BLaER1 (cell line): ENCODE measurements around the gene DEPDC4.

ENCODE experiments used
- H3K27ac ChIP-seq: shearing (Covaris generic); formaldehyde crosslinking; 2 replicates; pipeline ENCODE4 v1.8.1; 2022
- H3K27me3 ChIP-seq: shearing (Covaris generic); formaldehyde crosslinking; 2 replicates; pipeline ENCODE4 v1.8.1; 2022
- H3K36me3 ChIP-seq: shearing (Covaris generic); formaldehyde crosslinking; 2 replicates; pipeline ENCODE4 v1.8.1; 2022
- H3K4me1 ChIP-seq: shearing (Covaris generic); formaldehyde crosslinking; 2 replicates; pipeline ENCODE4 v1.8.1; 2022
- H3K4me2 ChIP-seq: shearing (Covaris generic); formaldehyde crosslinking; 2 replicates; pipeline ENCODE4 v1.8.1; 2022
- H3K4me3 ChIP-seq: shearing (Covaris generic); formaldehyde crosslinking; 2 replicates; pipeline ENCODE4 v1.8.1; 2022
- H3K9ac ChIP-seq: shearing (Covaris generic); formaldehyde crosslinking; 2 replicates; pipeline ENCODE4 v1.8.1; 2022
- H3K9me3 ChIP-seq: shearing (Covaris generic); formaldehyde crosslinking; 2 replicates; pipeline ENCODE4 v1.8.1; 2022
- H4K20me1 ChIP-seq: shearing (Covaris generic); formaldehyde crosslinking; 2 replicates; pipeline ENCODE4 v1.8.1; 2022
- Cebpa-rat ChIP-seq: shearing (Covaris generic); IDR thresholded peaks from 2 replicates; pipeline ENCODE4 v1.8.1; 2022

Gene DEPDC4

GRCh38 chr12:100200463-100201181 lies 66.3 kb downstream of the DEPDC4 start, which contains the start of gene ACTR6:
TSS of gene ACTR6 (plus strand) at chr12:100200815. CDS start at chr12:100200852, 37 bp downstream.
- Histone ChIP-seq H3K9ac (peak within 1 kb of the TSS; percentile 87), H3K4me2 (peak within 1 kb of the TSS; percentile 98), H3K27ac (peak within 1 kb of the TSS; percentile 92), H3K9me3 (no peaks in the 10 kb centered on the region), H3K4me1 (peaks cover 35% of the 10 kb centered on the region), H3K4me3 (peak within 1 kb of the TSS; percentile 88), H4K20me1 (peaks cover 30% of the 10 kb centered on the region), H3K27me3 (no peaks in the 10 kb centered on the region), H3K36me3 (peaks cover 21% of the 10 kb centered on the region)
- no peak for TF ChIP-seq Cebpa-rat

GRCh38 chr12:100199347-100200149 lies 67.3 kb downstream of the DEPDC4 start:
- peaks cover 27% of the 10 kb centered on the region for H4K20me1 ChIP-seq
- peaks cover 35% of the 10 kb centered on the region for H3K4me1 ChIP-seq
- H3K9ac ChIP-seq, result peak overlapping the region; percentile 87
- peak overlapping the region; percentile 92 for H3K27ac ChIP-seq
- H3K36me3 ChIP-seq, result peaks cover 25% of the 10 kb centered on the region
- 0 out of 2 replicates have a peak, but pooled peaks cover 1% of the 10 kb centered on the region for H3K9me3 ChIP-seq
- TF ChIP-seq Cebpa-rat, result no peak
- peak overlapping the region; percentile 88 for H3K4me3 ChIP-seq
- no peaks in the 10 kb centered on the region for H3K27me3 ChIP-seq
- peak overlapping the region; percentile 98 for H3K4me2 ChIP-seq

- Histone ChIP-seq H3K27me3 (no peaks in the 10 kb centered on the region), H3K4me2 (peak overlapping the region; percentile 98), H3K36me3 (peaks cover 27% of the 10 kb centered on the region), H4K20me1 (peaks cover 22% of the 10 kb centered on the region), H3K4me3 (peak overlapping the region; percentile 88), H3K9ac (peak overlapping the region; percentile 87), H3K4me1 (peaks cover 35% of the 10 kb centered on the region), H3K27ac (peak overlapping the region; percentile 92), H3K9me3 (peaks cover 6% of the 10 kb centered on the region; the same call in 1 of the 2 replicates)
- TF ChIP-seq Cebpa-rat, result no peak
These were observed 67.9 kb downstream of the DEPDC4 start for GRCh38 chr12:100199023-100199346.

GRCh38 chr12:100197486-100197885 lies 69.4 kb downstream of the DEPDC4 start:
- Histone ChIP-seq H3K27ac (no peak overlapping the region), H3K4me1 (peaks cover 31% of the 10 kb centered on the region), H3K9me3 (peaks cover 6% of the 10 kb centered on the region; the same call in 1 of the 2 replicates), H3K9ac (0 out of 2 replicates have a peak overlapping the region, but pooled peaks have one; percentile 87), H3K36me3 (peaks cover 35% of the 10 kb centered on the region), H3K27me3 (no peaks in the 10 kb centered on the region), H3K4me3 (no peak overlapping the region), H3K4me2 (peak overlapping the region; percentile 98; the same call in 1 of the 2 replicates), H4K20me1 (peaks cover 11% of the 10 kb centered on the region)
- no peak for TF ChIP-seq Cebpa-rat

GRCh38 chr12:100193085-100193484 lies 73.8 kb downstream of the DEPDC4 start:
- H3K36me3 ChIP-seq, result peaks cover 78% of the 10 kb centered on the region
- no peaks in the 10 kb centered on the region for H4K20me1 ChIP-seq
- TF ChIP-seq Cebpa-rat, result no peak
- peaks cover 17% of the 10 kb centered on the region for H3K9me3 ChIP-seq
- no peak overlapping the region for H3K9ac ChIP-seq
- no peak overlapping the region for H3K4me2 ChIP-seq
- H3K4me1 ChIP-seq, result peaks cover 37% of the 10 kb centered on the region
- H3K27me3 ChIP-seq, result no peaks in the 10 kb centered on the region
- H3K27ac ChIP-seq, result no peak overlapping the region
- no peak overlapping the region for H3K4me3 ChIP-seq
